NT2/D1 (cell line): ENCODE results near the gene PPWD1.

Experiments used
- SUZ12 ChIP-seq: IDR thresholded peaks from 2 replicates; pipeline ENCODE4 v1.6.1; 2011; ENCODE audit not compliant: insufficient read length, insufficient read depth; ENCODE audit errors: extremely low read depth
- YY1 ChIP-seq: IDR thresholded peaks from 2 replicates; pipeline ENCODE4 v1.6.1; 2011; ENCODE audit not compliant: insufficient read length, insufficient read depth

DNA sequence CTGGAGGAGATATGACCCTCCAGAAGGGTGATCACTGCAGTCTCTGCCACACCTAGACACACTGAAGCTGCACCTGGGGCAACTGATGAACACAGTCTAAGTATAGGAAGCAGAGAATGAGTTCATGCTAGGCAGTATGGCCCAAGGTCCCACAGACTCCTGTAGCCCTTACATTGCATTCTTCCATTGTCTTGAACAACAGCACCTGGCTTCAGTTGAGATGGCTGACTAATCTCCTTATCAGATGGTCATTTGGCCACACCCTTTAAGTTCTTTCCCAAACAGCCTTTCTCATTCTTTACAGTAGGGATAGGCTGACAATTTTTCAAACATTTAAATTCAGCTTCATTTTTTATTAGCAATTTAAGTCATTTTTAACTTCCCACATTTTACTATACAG lies 23.3 kb upstream of the PPWD1 start:
- TF ChIP-seq SUZ12 (no peak), YY1 (no peak)
